GM21576 (cell line): Measurements from ENCODE around the gene CAMSAP1.
"Not testable (repeated sequence)": the region's sequence is repeated elsewhere in the genome, so short reads cannot be mapped to it uniquely, and the experiment has no call there.

Source experiments
- ATAC-seq: cut with Tn5 transposase; IDR thresholded peaks from one replicate; pipeline ENCODE4 v1.9.1; 2021; ENCODE audit warnings: mild to moderate bottlenecking, moderate library complexity; ENCODE audit not compliant: unreplicated experiment

The CAMSAP1 gene

GRCh38 chr9:135901031-135901758 is 6.2 kb downstream of the CAMSAP1 start:
- no peak for ATAC-seq

- no peak for ATAC-seq
Observed at GRCh38 chr9:135898634-135899407, 8.5 kb downstream of the CAMSAP1 start.

- ATAC-seq: no peak
Observed at GRCh38 chr9:135896626-135897025, 10.7 kb downstream of the CAMSAP1 start.

GRCh38 chr9:135896205-135896604 is 11.1 kb downstream of the CAMSAP1 start:
- no peak for ATAC-seq

GRCh38 chr9:135895202-135895848 is 12.0 kb downstream of the CAMSAP1 start:
- no peak for ATAC-seq

GRCh38 chr9:135893104-135893503 is 14.2 kb downstream of the CAMSAP1 start:
- ATAC-seq: no peak

GRCh38 chr9:135892327-135892726 is 15.0 kb downstream of the CAMSAP1 start:
- not testable (repeated sequence) for ATAC-seq

- no peak for ATAC-seq
Observed at GRCh38 chr9:135891027-135891631, 16.2 kb downstream of the CAMSAP1 start.

- ATAC-seq: no peak
Observed at GRCh38 chr9:135890190-135891026, 16.9 kb downstream of the CAMSAP1 start.

- ATAC-seq: no peak
Observed at GRCh38 chr9:135889564-135890189, 17.7 kb downstream of the CAMSAP1 start.

- no peak for ATAC-seq
Observed at GRCh38 chr9:135888766-135889394, 18.5 kb downstream of the CAMSAP1 start.

- ATAC-seq: no peak
Observed at GRCh38 chr9:135888126-135888765, 19.1 kb downstream of the CAMSAP1 start.

- ATAC-seq: peak; percentile 67
Observed at GRCh38 chr9:135887585-135888050, 19.7 kb downstream of the CAMSAP1 start.

GRCh38 chr9:135887021-135887507 is 20.3 kb downstream of the CAMSAP1 start:
- no peak for ATAC-seq

- ATAC-seq: no peak
Observed at GRCh38 chr9:135886147-135886981, 21.0 kb downstream of the CAMSAP1 start.

GRCh38 chr9:135885100-135885853 is 22.1 kb downstream of the CAMSAP1 start:
- no peak for ATAC-seq
